K562 (cell line): ENCODE results near the gene SLC35B1. TPM values are rescaled to one million over a fixed set of nuclear protein-coding genes. Genes with fewer than 3 reads are reported as not detected.

Source experiments
- EGR1 ChIP-seq: fragments of 450-650 bp; conservative IDR thresholded peaks from 2 replicates; pipeline ENCODE4 v1.6.1; 2017; ENCODE audit warnings: mild to moderate bottlenecking
- HDAC8 ChIP-seq: fragments of 450-650 bp; IDR thresholded peaks from 2 replicates; pipeline ENCODE4 v1.6.1; 2016; ENCODE audit warnings: mild to moderate bottlenecking, missing genetic modification characterization, moderate library complexity, missing compliant biosample characterization
- ILK ChIP-seq: fragments of 450-650 bp; IDR thresholded peaks from 2 replicates; pipeline ENCODE4 v1.6.1; 2016; ENCODE audit warnings: missing genetic modification characterization, low read depth, mild to moderate bottlenecking, missing compliant biosample characterization, moderate library complexity, borderline replicate concordance
- L3MBTL2 ChIP-seq: fragments of 450-650 bp; IDR thresholded peaks from 2 replicates; pipeline ENCODE4 v1.6.1; 2016; ENCODE audit warnings: mild to moderate bottlenecking, moderate library complexity
- NR2C1 ChIP-seq, 2 experiments: fragments of 450-650 bp; IDR thresholded peaks; 2 replicates each; pipeline ENCODE4 v1.6.1; 2017; ENCODE audit warnings: mild to moderate bottlenecking in 2 of 2, antibody characterized with exemption in 1 of 2, inconsistent platforms in 1 of 2, missing compliant biosample characterization in 1 of 2, missing genetic modification characterization in 1 of 2
- NUFIP1 ChIP-seq: fragments of 450-650 bp; IDR thresholded peaks from 2 replicates; pipeline ENCODE4 v1.6.1; 2018; ENCODE audit not compliant: partially characterized antibody
- OTX1 ChIP-seq: fragments of 450-650 bp; formaldehyde crosslinking; IDR thresholded peaks from 2 replicates; pipeline ENCODE4 v1.4.0; 2022; ENCODE audit warnings: mild to moderate bottlenecking
- SAFB ChIP-seq: fragments of 200-400 bp; formaldehyde crosslinking; IDR thresholded peaks from 2 replicates; pipeline ENCODE4 v1.6.1; 2017; ENCODE audit warnings: low read depth, low read length, borderline replicate concordance
- SRSF3 ChIP-seq: fragments of 200-400 bp; formaldehyde crosslinking; IDR thresholded peaks from 2 replicates; pipeline ENCODE4 v1.6.1; 2016; ENCODE audit warnings: mild to moderate bottlenecking, low read length, moderate library complexity; ENCODE audit not compliant: insufficient read depth
- STAG1 ChIP-seq: sonication (generic); formaldehyde crosslinking; IDR thresholded peaks from 2 replicates; pipeline ENCODE4 v1.5.0; 2020; ENCODE audit warnings: missing genetic modification reagents, borderline replicate concordance
- ZNF184 ChIP-seq: sonication (generic); formaldehyde crosslinking; IDR thresholded peaks from 2 replicates; pipeline ENCODE4 v1.5.0; 2020; ENCODE audit warnings: missing genetic modification reagents
- ZNF512 ChIP-seq: IDR thresholded peaks from 2 replicates; pipeline ENCODE4 v1.6.1; 2016; ENCODE audit warnings: missing genetic modification characterization, missing compliant biosample characterization
- ZNF589 ChIP-seq: fragments of 200-800 bp; sonication (Bioruptor generic); IDR thresholded peaks from 2 replicates; pipeline ENCODE4 v1.6.1; 2016; ENCODE audit warnings: low read depth, missing genetic modification characterization, missing compliant biosample characterization
- ZNF695 ChIP-seq: fragments of 450-650 bp; formaldehyde crosslinking; IDR thresholded peaks from 2 replicates; pipeline ENCODE4 v1.4.0; 2020; ENCODE audit warnings: mild to moderate bottlenecking, moderate library complexity
- polyA plus RNA-seq, 8 experiments: library from polyadenylated mRNA; depleted of rRNA in 4 of 8; stranded (reverse) in 5 of 8; unstranded in 3 of 8; fragments of >200 nt; fragmentation: Nextera tagmentation in 2 of 8; fragmentation: Illumina TruSeq in 1 of 8; extraction: Ambion mirVana in 2 of 8; extraction: Trizol in 1 of 8; gene quantifications; 2 replicates each; pipeline versions ENCODE4 v1.2.1 to v1.2.3, GENCODE V29; 2011 to 2014; ENCODE audit warnings: inconsistent platforms in 1 of 8, missing spikeins in 1 of 8
- total RNA-seq, 7 experiments: library from RNA; depleted of rRNA in 6 of 7; stranded (reverse); fragments of >200 nt in 6 of 7; fragmentation: Illumina TruSeq in 2 of 7; extraction: Trizol in 2 of 7; gene quantifications; 2 replicates each; pipeline versions ENCODE4 v1.2.1 to v1.2.3, GENCODE V29; 2011 to 2021; ENCODE audit warnings: low replicate concordance in 1 of 7
- TF ChIP-seq, protein P1 (sequence below): fragments of 250-450 bp; sonication (Bioruptor Pico); IDR thresholded peaks from 2 replicates; pipeline ENCODE4 v1.5.0; 2021
- TF ChIP-seq, protein P2 (sequence below): IDR thresholded peaks from 3 replicates; pipeline ENCODE4 v1.6.1; 2011; ENCODE audit warnings: borderline replicate concordance, mild to moderate bottlenecking; ENCODE audit not compliant: insufficient read length, insufficient read depth
- TF ChIP-seq, protein P3 (sequence below): fragments of 150-350 bp; conservative IDR thresholded peaks from 2 replicates; pipeline ENCODE4 v1.6.1; 2014; ENCODE audit warnings: low read length
- TF ChIP-seq, protein P4 (sequence below): fragments of 250-450 bp; sonication (Bioruptor Pico); IDR thresholded peaks from 2 replicates; pipeline ENCODE4 v1.5.1; 2021; ENCODE audit warnings: mild to moderate bottlenecking

Gene SLC35B1
- total and polyA plus RNA-seq, 9 of the 15 experiments (the other 6 are each of a cell fraction or from before 2014, with no cell fraction given), result 51.4 to 87.9 (median 66.3) TPM

DNA sequence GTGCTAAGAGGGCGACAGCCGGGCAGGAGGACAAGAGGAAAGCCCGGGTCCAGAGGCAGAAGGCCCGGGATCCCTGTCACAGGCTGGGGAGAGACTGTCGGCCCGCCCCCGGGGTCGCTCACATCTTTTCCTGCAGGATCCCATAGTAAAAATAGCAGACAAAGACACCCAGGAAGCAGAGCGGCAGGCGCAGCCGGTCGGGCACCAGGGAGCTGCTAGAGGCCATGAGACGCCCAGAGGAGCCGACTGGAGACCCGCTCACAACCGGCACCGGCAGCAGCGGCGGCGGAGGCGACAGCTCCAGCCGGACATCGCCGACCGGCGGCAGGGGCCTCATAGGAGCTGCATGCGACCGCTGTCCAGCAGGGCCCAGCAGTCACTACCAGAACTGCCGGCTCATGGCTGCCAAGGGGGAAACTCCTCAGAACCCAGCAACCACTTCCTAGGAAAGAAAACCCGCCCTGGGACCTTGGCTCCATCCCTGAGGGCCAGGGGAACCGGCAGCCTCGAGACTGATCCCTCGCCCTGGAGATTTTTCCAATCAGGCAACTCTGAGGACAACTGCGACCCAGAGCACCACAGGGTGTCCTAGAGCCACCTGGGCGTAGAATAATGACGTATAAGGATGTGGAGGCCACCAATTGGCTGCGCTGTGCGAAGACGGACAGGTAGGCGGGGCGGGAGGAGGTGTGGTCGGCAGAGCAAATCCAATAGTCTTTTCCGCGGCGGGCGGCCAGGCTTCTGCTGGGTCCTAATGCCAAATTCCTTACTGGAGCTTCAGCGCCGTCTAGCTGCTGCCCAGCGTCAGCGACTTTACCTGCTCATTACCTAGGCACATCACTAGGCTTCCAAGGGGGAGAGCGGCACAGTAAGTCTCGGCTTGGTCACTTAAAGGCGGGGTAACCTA is at the start of gene SLC35B1 (continued):
- no peak for TF ChIP-seq ZNF512
- TF ChIP-seq L3MBTL2, result peak; percentile 61
- TF ChIP-seq OTX1, result no peak
- TF ChIP-seq HDAC8 (tag), result no peak
- TF ChIP-seq ZNF695 (CRISPR knock-in tag), result 0 out of 2 replicates have a peak, but pooled peaks have one; percentile 67
- TF ChIP-seq NR2C1 (IDR thresholded peaks at IDR 0.05), result peak; percentile 56; the same call in 1 of the 2 replicates
- 0 out of 2 replicates have a peak, but pooled peaks have one; percentile 63 for TF ChIP-seq NR2C1 (tag; IDR thresholded peaks at IDR 0.05)
- no peak for TF ChIP-seq SRSF3
- no peak for TF ChIP-seq STAG1
- TF ChIP-seq, protein P1, sequence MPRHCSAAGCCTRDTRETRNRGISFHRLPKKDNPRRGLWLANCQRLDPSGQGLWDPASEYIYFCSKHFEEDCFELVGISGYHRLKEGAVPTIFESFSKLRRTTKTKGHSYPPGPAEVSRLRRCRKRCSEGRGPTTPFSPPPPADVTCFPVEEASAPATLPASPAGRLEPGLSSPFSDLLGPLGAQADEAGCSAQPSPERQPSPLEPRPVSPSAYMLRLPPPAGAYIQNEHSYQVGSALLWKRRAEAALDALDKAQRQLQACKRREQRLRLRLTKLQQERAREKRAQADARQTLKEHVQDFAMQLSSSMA, result no peak
- TF ChIP-seq EGR1, result 0 out of 2 replicates have a peak, but pooled peaks have one; percentile 25
- TF ChIP-seq ZNF184 (CRISPR knock-in tag), result no peak
- TF ChIP-seq, protein P2, sequence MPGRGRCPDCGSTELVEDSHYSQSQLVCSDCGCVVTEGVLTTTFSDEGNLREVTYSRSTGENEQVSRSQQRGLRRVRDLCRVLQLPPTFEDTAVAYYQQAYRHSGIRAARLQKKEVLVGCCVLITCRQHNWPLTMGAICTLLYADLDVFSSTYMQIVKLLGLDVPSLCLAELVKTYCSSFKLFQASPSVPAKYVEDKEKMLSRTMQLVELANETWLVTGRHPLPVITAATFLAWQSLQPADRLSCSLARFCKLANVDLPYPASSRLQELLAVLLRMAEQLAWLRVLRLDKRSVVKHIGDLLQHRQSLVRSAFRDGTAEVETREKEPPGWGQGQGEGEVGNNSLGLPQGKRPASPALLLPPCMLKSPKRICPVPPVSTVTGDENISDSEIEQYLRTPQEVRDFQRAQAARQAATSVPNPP, result no peak
- TF ChIP-seq ILK (tag), result no peak
- TF ChIP-seq NUFIP1, result no peak
- TF ChIP-seq SAFB, result no peak
- TF ChIP-seq, protein P3, sequence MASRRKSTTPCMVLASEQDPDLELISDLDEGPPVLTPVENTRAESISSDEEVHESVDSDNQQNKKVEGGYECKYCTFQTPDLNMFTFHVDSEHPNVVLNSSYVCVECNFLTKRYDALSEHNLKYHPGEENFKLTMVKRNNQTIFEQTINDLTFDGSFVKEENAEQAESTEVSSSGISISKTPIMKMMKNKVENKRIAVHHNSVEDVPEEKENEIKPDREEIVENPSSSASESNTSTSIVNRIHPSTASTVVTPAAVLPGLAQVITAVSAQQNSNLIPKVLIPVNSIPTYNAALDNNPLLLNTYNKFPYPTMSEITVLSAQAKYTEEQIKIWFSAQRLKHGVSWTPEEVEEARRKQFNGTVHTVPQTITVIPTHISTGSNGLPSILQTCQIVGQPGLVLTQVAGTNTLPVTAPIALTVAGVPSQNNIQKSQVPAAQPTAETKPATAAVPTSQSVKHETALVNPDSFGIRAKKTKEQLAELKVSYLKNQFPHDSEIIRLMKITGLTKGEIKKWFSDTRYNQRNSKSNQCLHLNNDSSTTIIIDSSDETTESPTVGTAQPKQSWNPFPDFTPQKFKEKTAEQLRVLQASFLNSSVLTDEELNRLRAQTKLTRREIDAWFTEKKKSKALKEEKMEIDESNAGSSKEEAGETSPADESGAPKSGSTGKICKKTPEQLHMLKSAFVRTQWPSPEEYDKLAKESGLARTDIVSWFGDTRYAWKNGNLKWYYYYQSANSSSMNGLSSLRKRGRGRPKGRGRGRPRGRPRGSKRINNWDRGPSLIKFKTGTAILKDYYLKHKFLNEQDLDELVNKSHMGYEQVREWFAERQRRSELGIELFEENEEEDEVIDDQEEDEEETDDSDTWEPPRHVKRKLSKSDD, result peak; percentile 30; the same call in 1 of the 2 replicates
- TF ChIP-seq ZNF589 (CRISPR knock-in tag), result no peak
- TF ChIP-seq, protein P4, sequence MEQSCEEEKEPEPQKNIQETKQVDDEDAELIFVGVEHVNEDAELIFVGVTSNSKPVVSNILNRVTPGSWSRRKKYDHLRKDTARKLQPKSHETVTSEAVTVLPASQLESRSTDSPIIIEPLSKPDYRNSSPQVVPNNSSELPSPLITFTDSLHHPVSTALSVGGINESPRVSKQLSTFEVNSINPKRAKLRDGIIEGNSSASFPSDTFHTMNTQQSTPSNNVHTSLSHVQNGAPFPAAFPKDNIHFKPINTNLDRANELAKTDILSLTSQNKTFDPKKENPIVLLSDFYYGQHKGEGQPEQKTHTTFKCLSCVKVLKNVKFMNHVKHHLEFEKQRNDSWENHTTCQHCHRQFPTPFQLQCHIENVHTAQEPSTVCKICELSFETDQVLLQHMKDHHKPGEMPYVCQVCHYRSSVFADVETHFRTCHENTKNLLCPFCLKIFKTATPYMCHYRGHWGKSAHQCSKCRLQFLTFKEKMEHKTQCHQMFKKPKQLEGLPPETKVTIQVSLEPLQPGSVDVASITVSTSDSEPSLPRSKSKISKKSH (CRISPR knock-in tag), result no peak
